Naive B cell (primary cell): ENCODE data around the gene POLDIP3. TPM values are rescaled to one million over a fixed set of nuclear protein-coding genes. Genes with fewer than 3 reads are reported as not detected.

Source experiments
- ATAC-seq, 2 donors: fragments of 150-1000 bp; cut with Tn5 transposase; 2 replicates each; pipeline ENCODE4 v1.10.0; 2021; ENCODE audit warnings: low read depth in 2 of 2, mild to moderate bottlenecking in 2 of 2, moderate library complexity in 2 of 2
- DNase-seq: peaks from one replicate; pipeline ENCODE4 v3.0.0; 2022
- H3K27ac Mint-ChIP-seq, 6 donors: one replicate each; pipeline ENCODE4 v1.8.0; 2020 to 2022; ENCODE audit warnings: mild to moderate bottlenecking in 6 of 6, mixed read lengths in 6 of 6, moderate library complexity in 5 of 6, inconsistent platforms in 2 of 6
- H3K27me3 Mint-ChIP-seq, 3 donors: one replicate each; pipeline ENCODE4 v1.8.0; 2021 to 2022; ENCODE audit warnings: mixed read lengths in 3 of 3, mild to moderate bottlenecking in 1 of 3
- H3K36me3 Mint-ChIP-seq, 2 donors: one replicate each; pipeline ENCODE4 v1.8.0; 2020 to 2022; ENCODE audit warnings: mixed read lengths in 2 of 2, inconsistent platforms in 1 of 2, mild to moderate bottlenecking in 1 of 2
- H3K4me1 Mint-ChIP-seq, 3 donors: one replicate each; pipeline ENCODE4 v1.8.0; 2020 to 2022; ENCODE audit warnings: mixed read lengths in 3 of 3, inconsistent platforms in 1 of 3, mild to moderate bottlenecking in 1 of 3, moderate library complexity in 1 of 3
- H3K4me3 Mint-ChIP-seq, 8 donors: one replicate each; pipeline ENCODE4 v1.8.0; 2020 to 2022; ENCODE audit warnings: mild to moderate bottlenecking in 8 of 8, mixed read lengths in 8 of 8, moderate library complexity in 8 of 8, inconsistent platforms in 2 of 8
- H3K9me3 Mint-ChIP-seq, 7 donors: one replicate each; pipeline ENCODE4 v1.8.0; 2020 to 2022; ENCODE audit warnings: mixed read lengths in 7 of 7, mild to moderate bottlenecking in 5 of 7, inconsistent platforms in 2 of 7, moderate library complexity in 1 of 7
- polyA plus RNA-seq, 6 donors: library from polyadenylated mRNA; unstranded; fragments of 300-500 nt; fragmentation: Illumina TruSeq; gene quantifications; one replicate each; pipeline ENCODE4 v1.2.3, GENCODE V29; 2021; ENCODE audit warnings: low read depth in 6 of 6

Gene POLDIP3
- polyA plus RNA-seq, 6 donors from 2014 or later, result 61.2 to 106 (median 81.3) TPM

DNA sequence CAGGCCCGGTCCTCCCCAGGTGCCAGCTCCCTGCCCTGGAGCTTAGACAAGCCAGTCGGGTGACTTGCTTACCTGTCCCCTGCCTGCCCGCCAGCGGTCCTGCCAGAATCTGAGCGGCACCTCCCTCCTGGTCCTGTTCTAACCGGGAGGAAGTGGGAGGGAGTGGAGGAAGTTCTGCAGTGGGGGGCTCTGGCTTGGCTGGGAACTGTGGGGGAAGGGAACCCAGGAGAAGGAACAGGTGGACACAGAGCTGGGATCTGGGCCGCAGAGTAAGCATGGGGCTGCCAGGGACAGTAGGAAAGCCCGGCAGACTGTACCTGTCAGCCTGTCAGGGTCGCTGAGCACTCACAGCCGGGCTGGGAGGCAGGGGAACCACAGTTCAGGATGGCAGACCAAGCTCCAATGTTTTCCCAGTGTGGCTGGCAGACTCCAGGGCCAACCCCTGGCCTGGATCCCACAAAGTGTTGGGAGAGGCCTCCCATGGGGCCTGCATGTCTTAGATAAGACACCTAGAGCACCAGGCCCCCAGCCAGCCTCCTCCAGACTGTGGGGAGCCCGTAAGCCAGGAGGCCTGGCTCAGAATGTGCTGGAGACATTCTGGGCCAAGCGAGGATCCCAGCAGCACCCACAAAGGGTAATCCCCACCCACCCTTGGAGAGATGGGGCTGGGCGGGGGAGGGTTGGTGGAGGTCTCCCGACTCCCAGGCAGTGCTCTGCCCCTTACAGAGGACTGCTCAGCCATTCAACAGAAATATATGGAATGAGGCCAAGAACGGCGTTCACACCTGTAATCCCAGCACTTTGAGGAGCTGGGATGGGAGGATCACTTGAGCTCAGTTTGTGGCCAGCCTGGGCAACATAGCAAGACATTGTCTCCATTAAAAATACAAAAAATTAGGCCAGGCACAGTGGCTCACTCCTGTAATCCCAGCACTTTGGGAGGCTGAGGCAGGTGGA lies 32.2 kb upstream of the POLDIP3 start:
- H3K9me3 Mint-ChIP-seq, result peaks cover 0 to 2% (median 0%) of the 10 kb centered on the region in 7 donors
- H3K27me3 Mint-ChIP-seq, result no peaks in the 10 kb centered on the region
- H3K36me3 Mint-ChIP-seq, result no peaks in the 10 kb centered on the region
- H3K27ac Mint-ChIP-seq, result peak overlapping the region in 4 of 6 donors; percentile 60 to 89 (median 72)
- peak overlapping the region; percentile 29 to 98 (median 92) for H3K4me3 Mint-ChIP-seq
- ATAC-seq (no peak), DNase-seq (no peak)
- H3K4me1 Mint-ChIP-seq, result peaks cover 36 to 66% (median 62%) of the 10 kb centered on the region in 3 donors

DNA sequence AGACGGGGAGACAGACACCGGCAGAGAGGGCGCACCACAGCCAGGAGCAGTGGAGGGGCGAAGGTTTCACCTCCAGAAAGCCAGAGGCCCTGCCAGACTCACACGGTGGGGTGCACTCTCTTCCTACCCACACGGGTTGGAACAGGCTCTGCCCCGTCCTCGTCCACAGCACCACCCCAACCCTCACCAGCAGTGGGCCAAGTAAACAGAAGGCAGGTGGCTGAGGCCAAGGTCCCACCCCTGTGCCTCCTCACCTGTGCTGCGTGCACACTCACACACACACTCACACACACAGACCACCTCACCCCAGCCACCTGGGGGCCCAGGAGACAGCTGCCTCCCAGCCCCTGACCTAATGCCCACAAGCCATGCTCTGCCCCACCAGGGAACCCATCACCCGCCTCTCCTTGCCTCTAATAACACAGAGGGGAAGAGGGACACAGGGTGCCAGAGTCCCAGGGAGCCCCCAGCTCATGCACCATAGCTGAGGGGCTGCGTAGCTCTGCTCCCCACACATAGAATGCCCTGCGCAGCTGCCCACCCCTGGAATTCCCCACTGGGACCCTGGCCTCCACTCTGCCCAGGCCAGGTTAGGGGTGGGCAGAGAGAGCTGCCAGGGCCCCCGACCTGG lies 31.4 kb upstream of the POLDIP3 start:
- Mint-ChIP-seq H3K27ac (peak overlapping the region in 5 of 6 donors; percentile 61 to 88 (median 83)), H3K27me3 (no peaks in the 10 kb centered on the region), H3K36me3 (no peaks in the 10 kb centered on the region), H3K9me3 (peaks cover 0 to 2% (median 0%) of the 10 kb centered on the region in 7 donors), H3K4me3 (peak overlapping the region; percentile 48 to 83 (median 62)), H3K4me1 (peaks cover 36 to 72% (median 67%) of the 10 kb centered on the region in 3 donors)
- DNase-seq (peak; percentile 27), ATAC-seq (no peak)

DNA sequence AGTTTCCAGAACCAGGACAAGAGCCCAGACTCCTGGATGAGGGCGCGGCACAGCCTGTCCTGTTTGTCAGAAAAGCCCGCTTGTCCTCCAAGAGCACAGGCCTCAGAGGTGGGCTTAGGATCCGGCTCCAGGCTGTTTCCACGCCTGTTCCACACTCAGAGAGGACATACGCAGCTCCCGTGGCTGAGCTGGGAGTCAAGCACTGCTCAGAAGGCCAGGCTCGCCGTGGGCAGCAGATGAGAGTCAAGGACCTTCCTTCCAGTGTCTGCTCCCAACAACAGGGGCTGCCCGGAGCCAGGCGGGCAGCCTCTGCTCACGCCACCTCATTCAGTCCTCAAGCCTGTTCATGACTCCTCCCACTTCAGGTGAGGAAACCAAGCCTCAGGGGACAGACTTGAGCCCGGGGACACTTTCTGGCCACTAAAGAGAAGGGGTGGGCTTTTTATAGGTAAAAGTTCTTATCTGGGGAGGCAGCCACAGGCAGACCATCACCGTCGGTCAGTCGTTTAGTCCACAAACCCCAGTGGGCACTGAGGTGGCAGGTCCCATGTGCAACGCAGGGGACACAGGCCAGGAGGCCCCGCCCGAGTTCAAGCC lies 30.8 kb upstream of the POLDIP3 start:
- H3K27ac Mint-ChIP-seq, result peak overlapping the region in 4 of 6 donors; percentile 56 to 85 (median 74)
- H3K4me3 Mint-ChIP-seq, result peak overlapping the region; percentile 15 to 83 (median 71)
- H3K27me3 Mint-ChIP-seq, result no peaks in the 10 kb centered on the region
- ATAC-seq (no peak), DNase-seq (no peak)
- peaks cover 41 to 78% (median 72%) of the 10 kb centered on the region in 3 donors for H3K4me1 Mint-ChIP-seq
- peaks cover 0 to 2% (median 0%) of the 10 kb centered on the region in 7 donors for H3K9me3 Mint-ChIP-seq
- no peaks in the 10 kb centered on the region for H3K36me3 Mint-ChIP-seq

DNA sequence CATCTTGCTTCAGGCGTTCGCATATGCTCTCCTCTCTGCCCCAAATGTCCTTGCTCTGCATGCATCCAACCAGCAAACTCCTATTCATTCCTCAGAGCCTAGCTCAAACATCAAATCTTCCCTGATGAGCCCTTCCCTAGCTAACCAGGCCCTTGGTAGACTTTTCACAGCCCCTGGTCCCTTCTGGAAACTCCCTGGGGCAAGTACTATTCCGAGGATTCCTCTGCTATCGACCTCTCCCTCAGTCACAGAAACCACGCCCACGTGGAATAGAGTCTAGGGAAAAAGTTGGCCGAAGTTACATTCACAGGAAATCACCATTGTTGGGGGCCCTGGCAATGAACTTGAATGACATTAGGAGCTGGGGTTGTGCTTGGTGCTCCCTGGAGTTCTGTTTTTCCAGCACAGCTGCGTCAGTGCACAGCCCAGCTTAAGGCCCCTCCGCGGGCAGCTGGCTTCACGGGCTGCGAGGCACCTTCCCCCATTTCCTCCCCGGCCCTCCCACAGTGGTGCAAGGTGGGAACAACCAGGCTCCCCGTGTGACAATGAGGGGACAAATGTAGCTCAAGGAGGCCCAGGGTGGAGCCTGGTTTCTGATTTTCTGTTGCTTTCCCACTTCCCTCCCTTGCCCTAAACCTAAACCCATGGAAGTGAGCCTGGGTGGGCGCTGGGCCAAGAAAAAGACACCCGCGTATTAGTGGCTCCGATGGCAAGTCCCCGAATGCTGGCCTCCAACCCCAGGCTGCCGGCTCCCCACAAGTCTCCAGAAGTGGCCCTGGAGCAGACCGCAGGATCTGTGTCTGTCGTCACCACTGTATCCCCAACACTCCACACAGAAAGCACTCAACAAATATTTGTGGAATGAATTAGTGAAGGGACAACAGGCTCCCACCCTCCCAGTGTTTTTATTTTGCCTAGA lies 30.0 kb upstream of the POLDIP3 start:
- no peaks in the 10 kb centered on the region for H3K36me3 Mint-ChIP-seq
- no peaks in the 10 kb centered on the region for H3K27me3 Mint-ChIP-seq
- peaks cover 41 to 83% (median 77%) of the 10 kb centered on the region in 3 donors for H3K4me1 Mint-ChIP-seq
- H3K4me3 Mint-ChIP-seq, result peak overlapping the region; percentile 48 to 77 (median 67)
- ATAC-seq (no peak), DNase-seq (no peak)
- peaks cover 0 to 2% (median 0%) of the 10 kb centered on the region in 7 donors for H3K9me3 Mint-ChIP-seq
- peak overlapping the region; percentile 33 to 86 (median 84) for H3K27ac Mint-ChIP-seq

GRCh38 chr22:42643634-42644421 lies 29.1 kb upstream of the POLDIP3 start:
- H3K27ac Mint-ChIP-seq, result peak overlapping the region in 5 of 6 donors; percentile 17 to 86 (median 85)
- H3K36me3 Mint-ChIP-seq, result no peaks in the 10 kb centered on the region
- DNase-seq, result no peak
- H3K9me3 Mint-ChIP-seq, result peaks cover 0 to 2% (median 0%) of the 10 kb centered on the region in 7 donors
- H3K4me3 Mint-ChIP-seq, result peak overlapping the region in 6 of 8 donors; percentile 9 to 77 (median 39)
- no peaks in the 10 kb centered on the region for H3K27me3 Mint-ChIP-seq
- peaks cover 40 to 89% (median 75%) of the 10 kb centered on the region in 3 donors for H3K4me1 Mint-ChIP-seq
- ATAC-seq, result no peak

DNA sequence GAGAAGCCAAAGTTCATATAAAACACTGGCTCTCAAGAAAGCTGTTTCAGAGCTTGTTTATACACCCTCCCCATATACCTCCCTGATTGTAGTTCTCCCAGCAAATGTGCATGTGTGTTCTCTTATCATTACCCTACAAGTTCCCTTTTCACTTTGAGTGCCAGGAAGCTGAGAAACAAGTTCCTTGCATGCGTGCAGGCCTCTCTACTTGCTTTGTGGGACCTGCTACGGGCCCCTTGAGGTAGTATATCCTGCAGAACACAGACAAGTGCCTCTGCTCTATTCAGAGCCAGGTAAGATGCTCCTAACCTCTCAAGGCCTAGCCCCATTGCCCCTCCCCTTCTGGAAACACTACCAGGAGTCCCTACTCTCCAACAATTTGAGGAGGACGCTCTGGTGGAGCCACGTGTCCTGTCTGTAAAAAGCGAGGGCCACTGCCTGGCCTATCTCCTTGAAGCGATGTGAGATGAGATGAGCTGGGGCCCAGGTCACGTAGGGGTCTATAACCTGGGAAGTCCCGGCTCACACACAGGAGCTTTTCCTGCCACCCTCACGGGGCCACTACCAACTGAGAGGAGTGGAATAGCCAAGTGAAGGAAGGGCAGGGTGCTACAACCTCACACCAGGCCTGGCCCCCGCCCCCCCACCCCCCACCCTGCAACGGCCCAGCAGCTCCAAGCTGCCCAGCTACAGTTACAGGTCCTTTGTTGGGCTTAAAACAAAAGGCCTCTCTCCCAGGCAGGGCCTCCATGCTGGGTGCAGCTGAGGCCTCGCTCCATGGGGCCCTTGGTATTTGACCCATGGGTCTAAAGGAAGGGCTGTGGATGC lies 28.3 kb upstream of the POLDIP3 start:
- no peaks in the 10 kb centered on the region for H3K9me3 Mint-ChIP-seq

DNA sequence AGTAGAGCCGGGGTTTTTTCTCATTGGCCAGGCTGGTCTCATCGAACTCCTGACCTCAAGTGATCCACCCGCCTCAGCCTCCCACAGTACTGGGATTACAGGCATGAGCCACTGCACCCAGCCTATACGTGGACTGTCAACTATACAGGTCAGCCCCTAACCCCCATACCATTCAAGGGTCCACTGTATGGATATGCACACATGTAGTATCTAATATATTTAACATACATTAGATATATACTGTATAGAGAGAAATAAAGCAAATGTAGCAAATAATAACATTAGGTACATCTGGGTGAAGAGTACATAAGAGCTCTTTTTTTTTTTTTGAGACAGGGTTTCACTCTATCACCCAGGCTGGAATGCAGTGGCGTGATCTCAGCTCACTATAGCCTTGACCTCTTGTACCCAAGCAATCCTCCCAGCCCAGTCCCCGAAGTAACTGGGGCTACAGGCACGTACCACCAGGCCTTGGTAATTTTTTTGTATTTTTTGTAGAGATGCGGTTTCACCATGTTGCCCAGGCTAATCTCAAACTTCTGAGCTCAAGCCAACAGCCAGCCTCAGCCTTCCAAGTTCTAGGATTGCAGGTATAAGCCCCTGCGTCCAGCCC lies 27.2 kb upstream of the POLDIP3 start:
- DNase-seq (no peak), ATAC-seq (no peak)
- H3K36me3 Mint-ChIP-seq, result no peaks in the 10 kb centered on the region
- peak overlapping the region in 2 of 6 donors; percentile 11 to 56 for H3K27ac Mint-ChIP-seq
- H3K4me3 Mint-ChIP-seq, result peak overlapping the region in 2 of 8 donors; percentile 30 to 34
- H3K4me1 Mint-ChIP-seq, result peaks cover 32 to 73% (median 63%) of the 10 kb centered on the region in 3 donors
- H3K27me3 Mint-ChIP-seq, result no peaks in the 10 kb centered on the region
- H3K9me3 Mint-ChIP-seq, result no peaks in the 10 kb centered on the region

More for the DNA sequence above, 28.3 kb upstream of the POLDIP3 start:
- H3K27ac Mint-ChIP-seq, result peak overlapping the region in 4 of 6 donors; percentile 44 to 77 (median 68)
- H3K4me1 Mint-ChIP-seq, result peaks cover 37 to 84% (median 67%) of the 10 kb centered on the region in 3 donors
- H3K4me3 Mint-ChIP-seq, result peak overlapping the region in 2 of 8 donors; percentile 24 to 71
- peak; percentile 63 to 68 for ATAC-seq
- H3K27me3 Mint-ChIP-seq, result no peaks in the 10 kb centered on the region
- H3K36me3 Mint-ChIP-seq, result no peaks in the 10 kb centered on the region
- no peak for DNase-seq

GRCh38 chr22:42639541-42640241 lies 25.0 kb upstream of the POLDIP3 start:
- DNase-seq, result no peak
- no peaks in the 10 kb centered on the region for H3K9me3 Mint-ChIP-seq
- peaks cover 22 to 52% (median 44%) of the 10 kb centered on the region in 3 donors for H3K4me1 Mint-ChIP-seq
- H3K36me3 Mint-ChIP-seq, result no peaks in the 10 kb centered on the region
- H3K4me3 Mint-ChIP-seq, result no peak overlapping the region
- peak; percentile 45 to 46 for ATAC-seq
- no peak overlapping the region for H3K27ac Mint-ChIP-seq
- no peaks in the 10 kb centered on the region for H3K27me3 Mint-ChIP-seq

DNA sequence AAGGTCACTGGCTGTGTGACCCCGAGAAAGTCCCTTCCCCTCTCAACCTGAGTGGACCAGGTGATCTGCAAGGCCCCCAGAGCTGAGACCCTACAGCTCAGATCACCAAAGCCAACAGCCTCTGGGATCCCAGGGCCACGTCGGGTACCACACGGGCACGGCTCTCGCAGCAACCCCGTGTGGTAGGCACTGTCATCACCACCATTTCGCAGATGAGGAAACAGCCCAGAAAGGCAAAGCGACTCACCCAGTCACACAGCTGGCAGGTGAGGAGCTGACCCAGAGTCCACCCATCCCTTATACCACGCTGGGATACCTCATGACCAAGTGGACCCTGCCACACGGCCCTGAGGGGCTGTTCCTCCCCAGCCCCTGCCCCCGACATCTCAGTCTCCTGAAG lies 22.9 kb upstream of the POLDIP3 start:
- Mint-ChIP-seq H3K4me3 (peak overlapping the region in 1 of 8 donors; percentile 52), H3K9me3 (no peaks in the 10 kb centered on the region), H3K27ac (peak overlapping the region in 3 of 6 donors; percentile 37 to 59 (median 38)), H3K4me1 (peaks cover 9 to 33% (median 28%) of the 10 kb centered on the region in 3 donors), H3K36me3 (no peaks in the 10 kb centered on the region), H3K27me3 (no peaks in the 10 kb centered on the region)
- ATAC-seq, result no peak
- no peak for DNase-seq

GRCh38 chr22:42636506-42636905 lies 21.8 kb upstream of the POLDIP3 start:
- Mint-ChIP-seq H3K27me3 (no peaks in the 10 kb centered on the region), H3K36me3 (no peaks in the 10 kb centered on the region), H3K4me1 (peaks cover 9 to 26% (median 23%) of the 10 kb centered on the region in 3 donors), H3K9me3 (no peaks in the 10 kb centered on the region), H3K4me3 (no peak overlapping the region), H3K27ac (peak overlapping the region in 1 of 6 donors; percentile 60)
- ATAC-seq, result no peak
- DNase-seq, result no peak
